ENCODE measurements around the gene C4orf36.

DNA sequence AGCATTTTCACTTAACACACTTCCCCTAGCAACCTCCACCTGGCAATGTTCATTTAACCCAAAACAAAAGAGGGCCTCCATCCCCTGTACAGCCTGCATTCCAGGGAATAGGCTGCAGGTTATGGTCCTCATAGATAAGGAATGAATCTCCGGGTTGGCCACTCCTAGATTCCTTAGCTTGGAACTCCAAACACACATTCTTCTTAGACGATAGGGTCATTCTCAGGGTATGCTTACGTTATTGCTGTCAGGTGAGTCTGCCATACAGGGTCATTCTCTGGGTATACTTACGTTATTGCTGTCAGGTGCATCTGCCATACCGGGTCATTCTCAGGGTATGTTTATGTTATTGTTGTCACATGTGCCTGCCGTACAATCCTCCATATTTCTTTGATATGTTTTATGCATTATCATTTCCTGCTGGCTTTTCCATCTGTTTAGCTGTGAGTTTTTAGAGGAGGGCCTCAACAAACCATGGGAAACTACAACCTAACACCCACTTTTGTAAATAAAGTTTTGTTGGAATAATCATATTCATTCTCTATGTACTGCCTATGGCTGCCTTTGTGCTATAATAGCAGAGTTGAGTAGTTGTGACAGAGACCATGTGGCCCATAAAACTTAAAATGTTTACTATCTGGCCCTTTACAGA is 34.3 kb upstream of the C4orf36 start:
- TF ChIP-seq, protein P1, sequence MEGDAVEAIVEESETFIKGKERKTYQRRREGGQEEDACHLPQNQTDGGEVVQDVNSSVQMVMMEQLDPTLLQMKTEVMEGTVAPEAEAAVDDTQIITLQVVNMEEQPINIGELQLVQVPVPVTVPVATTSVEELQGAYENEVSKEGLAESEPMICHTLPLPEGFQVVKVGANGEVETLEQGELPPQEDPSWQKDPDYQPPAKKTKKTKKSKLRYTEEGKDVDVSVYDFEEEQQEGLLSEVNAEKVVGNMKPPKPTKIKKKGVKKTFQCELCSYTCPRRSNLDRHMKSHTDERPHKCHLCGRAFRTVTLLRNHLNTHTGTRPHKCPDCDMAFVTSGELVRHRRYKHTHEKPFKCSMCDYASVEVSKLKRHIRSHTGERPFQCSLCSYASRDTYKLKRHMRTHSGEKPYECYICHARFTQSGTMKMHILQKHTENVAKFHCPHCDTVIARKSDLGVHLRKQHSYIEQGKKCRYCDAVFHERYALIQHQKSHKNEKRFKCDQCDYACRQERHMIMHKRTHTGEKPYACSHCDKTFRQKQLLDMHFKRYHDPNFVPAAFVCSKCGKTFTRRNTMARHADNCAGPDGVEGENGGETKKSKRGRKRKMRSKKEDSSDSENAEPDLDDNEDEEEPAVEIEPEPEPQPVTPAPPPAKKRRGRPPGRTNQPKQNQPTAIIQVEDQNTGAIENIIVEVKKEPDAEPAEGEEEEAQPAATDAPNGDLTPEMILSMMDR (IDR thresholded peaks at IDR 0.05; ENCODE audit: low read length), result no peak
- no peak for TF ChIP-seq EZH2phosphoT487 (IDR thresholded peaks at IDR 0.05; ENCODE audit: low read length)
- TF ChIP-seq EZH2 (optimal IDR thresholded peaks at IDR 0.05; ENCODE audit: low read depth, low read length), result no peak

All from MM.1S (cell line).